ENCODE data around the gene RASEF.

Gene RASEF

GRCh38 chr9:83056174-83056573 lies 6.8 kb downstream of the RASEF start:
- no peak for DNase-seq (ENCODE audit: low spot score)

GRCh38 chr9:83047839-83048775 lies 14.8 kb downstream of the RASEF start:
- DNase-seq (ENCODE audit: low spot score): peak; percentile 20

- no peak for DNase-seq (ENCODE audit: low spot score)
These were observed 19.3 kb downstream of the RASEF start for GRCh38 chr9:83043597-83043996.

- no peak for DNase-seq (ENCODE audit: low spot score)
These were observed 21.2 kb downstream of the RASEF start for GRCh38 chr9:83041771-83042170.

- DNase-seq (ENCODE audit: low spot score): no peak
These were observed 23.6 kb downstream of the RASEF start for GRCh38 chr9:83039303-83039702.

- no peak for DNase-seq (ENCODE audit: low spot score)
These were observed 26.9 kb downstream of the RASEF start for GRCh38 chr9:83036043-83036442.

GRCh38 chr9:83035143-83035542 lies 27.8 kb downstream of the RASEF start:
- no peak for DNase-seq (ENCODE audit: low spot score)

GRCh38 chr9:83034587-83034986 lies 28.4 kb downstream of the RASEF start:
- DNase-seq (ENCODE audit: low spot score): no peak

- DNase-seq (ENCODE audit: low spot score): no peak
These were observed 28.9 kb downstream of the RASEF start for GRCh38 chr9:83034026-83034425.

GRCh38 chr9:83032065-83032625 lies 30.8 kb downstream of the RASEF start:
- DNase-seq (ENCODE audit: low spot score): no peak

GRCh38 chr9:83030391-83031107 lies 32.4 kb downstream of the RASEF start:
- no peak for DNase-seq (ENCODE audit: low spot score)

- no peak for DNase-seq (ENCODE audit: low spot score)
These were observed 33.3 kb downstream of the RASEF start for GRCh38 chr9:83029531-83030137.

- DNase-seq (ENCODE audit: low spot score): no peak
These were observed 35.6 kb downstream of the RASEF start for GRCh38 chr9:83027153-83027891.

- DNase-seq (ENCODE audit: low spot score): no peak
These were observed 38.3 kb downstream of the RASEF start for GRCh38 chr9:83024506-83025125.

GRCh38 chr9:83023151-83023550 lies 39.8 kb downstream of the RASEF start:
- no peak for DNase-seq (ENCODE audit: low spot score)

GRCh38 chr9:83020864-83021263 lies 42.1 kb downstream of the RASEF start:
- DNase-seq (ENCODE audit: low spot score): no peak

- no peak for DNase-seq (ENCODE audit: low spot score)
These were observed 42.6 kb downstream of the RASEF start for GRCh38 chr9:83020327-83020726.

GRCh38 chr9:83019246-83019645 lies 43.7 kb downstream of the RASEF start:
- no peak for DNase-seq (ENCODE audit: low spot score)

GRCh38 chr9:83015897-83016296 lies 47.0 kb downstream of the RASEF start:
- DNase-seq (ENCODE audit: low spot score): no peak

GRCh38 chr9:83013867-83014605 lies 48.9 kb downstream of the RASEF start:
- DNase-seq (ENCODE audit: low spot score): no peak

All from iPS-NIHi11 (cell line).